Heart left ventricle (tissue), 13 donors: ENCODE measurements around the gene PLIN4.

Source experiments
- POLR2A ChIP-seq, 2 donors: fragments of 450-650 bp; IDR thresholded peaks; one replicate each; pipeline ENCODE4 v1.6.1; 2017; ENCODE audit warnings: antibody characterized with exemption in 2 of 2, mild to moderate bottlenecking in 2 of 2, moderate library complexity in 2 of 2
- TF ChIP-seq, protein P1 (sequence below), 12 donors: fragments of 200-600 bp; sonication (generic) in 4 of 12; IDR thresholded peaks; one replicate each; pipeline versions ENCODE4 v1.5.0 to v1.8.0; 2018 to 2022; ENCODE audit warnings: antibody characterized with exemption in 12 of 12, mild to moderate bottlenecking in 5 of 12
- donor health status: ischemic (EF 13 %, LVEDD 7.1; RV severe dilation, severe dysfunction).
- donor health status: DM: no; HTN: yes; CAD: no.
- donor health status: DM: no; HTN: no; CAD: no.
- donor health status: ischemic (EF 25% LVEDD 6.9; RV normal size, moderate dysfunction).
- donor health status: ischemic (EF 25% LVEDD 5.7; RV mildly dilated, moderate dysfunction).
- donor health status: ischemic (EF 35%, LVEDD 5.7; RV mildly dilated, moderate dysfunction).
- donor health status: nonischemic (EF 11% LVEDD 7.7; RV severe dilation, severe dysfunction).
- donor health status: DM: yes; HTN: yes; CAD: no.
- donor health status: PGD.
- donor health status: ischemic (EF 29% LVEDD 5.4; RV normal size, mild dysfunction).
- donor health status: nonischemic (EF 23%, LVEDD 6.1; RV moderate dilation, normal function).

DNA sequence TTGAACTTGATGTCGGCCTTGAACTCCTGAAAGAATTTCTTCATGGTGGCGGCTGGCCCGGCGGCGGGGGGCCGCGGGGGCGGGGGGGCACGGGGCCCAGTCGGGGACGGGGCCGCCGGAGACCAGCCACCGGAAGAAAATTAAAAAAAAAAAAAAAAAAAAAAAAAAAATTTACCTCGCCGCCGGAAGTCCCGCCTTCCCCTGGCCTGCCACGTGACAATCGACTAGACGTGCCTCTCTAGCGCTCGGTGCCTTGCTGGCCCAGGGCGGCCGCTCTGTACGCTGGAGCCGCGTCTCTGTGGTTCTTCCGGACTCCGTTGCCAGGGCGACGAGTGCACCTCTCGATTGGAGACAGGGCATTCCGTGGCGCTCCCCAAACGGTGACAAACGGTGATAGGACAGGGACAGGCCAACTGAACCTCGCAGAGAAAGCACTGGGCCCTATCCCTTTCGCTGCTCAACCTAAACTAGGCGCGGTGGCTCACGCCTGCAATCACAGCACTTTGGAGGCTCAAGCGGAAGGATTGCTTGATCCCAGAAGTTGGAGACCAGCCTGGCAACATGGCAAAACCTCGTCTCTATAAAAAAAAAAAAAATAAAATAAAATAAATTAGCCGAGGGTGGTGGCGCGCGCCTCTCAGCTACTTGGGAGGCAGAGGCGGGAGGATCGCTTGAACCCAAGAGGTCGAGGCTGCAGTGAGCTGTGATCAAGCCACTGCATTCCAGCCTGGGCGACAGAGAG is 60.5 kb downstream of the PLIN4 start, which contains the start of gene UBXN6:
- TF ChIP-seq, protein P1, sequence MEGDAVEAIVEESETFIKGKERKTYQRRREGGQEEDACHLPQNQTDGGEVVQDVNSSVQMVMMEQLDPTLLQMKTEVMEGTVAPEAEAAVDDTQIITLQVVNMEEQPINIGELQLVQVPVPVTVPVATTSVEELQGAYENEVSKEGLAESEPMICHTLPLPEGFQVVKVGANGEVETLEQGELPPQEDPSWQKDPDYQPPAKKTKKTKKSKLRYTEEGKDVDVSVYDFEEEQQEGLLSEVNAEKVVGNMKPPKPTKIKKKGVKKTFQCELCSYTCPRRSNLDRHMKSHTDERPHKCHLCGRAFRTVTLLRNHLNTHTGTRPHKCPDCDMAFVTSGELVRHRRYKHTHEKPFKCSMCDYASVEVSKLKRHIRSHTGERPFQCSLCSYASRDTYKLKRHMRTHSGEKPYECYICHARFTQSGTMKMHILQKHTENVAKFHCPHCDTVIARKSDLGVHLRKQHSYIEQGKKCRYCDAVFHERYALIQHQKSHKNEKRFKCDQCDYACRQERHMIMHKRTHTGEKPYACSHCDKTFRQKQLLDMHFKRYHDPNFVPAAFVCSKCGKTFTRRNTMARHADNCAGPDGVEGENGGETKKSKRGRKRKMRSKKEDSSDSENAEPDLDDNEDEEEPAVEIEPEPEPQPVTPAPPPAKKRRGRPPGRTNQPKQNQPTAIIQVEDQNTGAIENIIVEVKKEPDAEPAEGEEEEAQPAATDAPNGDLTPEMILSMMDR (IDR thresholded peaks at IDR 0.05): peak in 2 of 12 donors; percentile 9 to 13
- TF ChIP-seq POLR2A (IDR thresholded peaks at IDR 0.05): no peak
